MCF 10A (cell line): ENCODE data around the gene TPRN. TPM values are rescaled to one million over a fixed set of nuclear protein-coding genes. Genes with fewer than 3 reads are reported as not detected.

ENCODE experiments used
- BruUV-seq: library from RNA; stranded (reverse); fragments of 400-500 nt; replicated peaks from 2 replicates; lab custom pipeline; 2021; lab: Mats Ljungman, UMichigan
- CTCF ChIA-PET: fragments of 300-600 bp; sonication (Branson Sonifier 250); formaldehyde crosslinking; extraction: SDS; loops from one replicate; lab custom pipeline; 2021; ENCODE audit warnings: antibody characterized with exemption, inconsistent platforms; lab: Yijun Ruan, JAX
- POLR2A ChIA-PET: fragments of 300-600, 350-650 bp; sonication (Branson Sonifier 250); formaldehyde crosslinking; extraction: SDS; loops from one replicate; lab custom pipeline; 2020; ENCODE audit warnings: antibody characterized with exemption, inconsistent platforms; lab: Yijun Ruan, JAX
- DNase-seq: peaks from one replicate; pipeline ENCODE4 v3.0.0-alpha.2; 2018; ENCODE audit not compliant: unreplicated experiment
- H3K27ac Mint-ChIP-seq: one replicate; pipeline ENCODE4 v1.8.0; 2022; ENCODE audit warnings: mild to moderate bottlenecking, low read depth, mixed read lengths; ENCODE audit not compliant: unreplicated experiment
- H3K27me3 Mint-ChIP-seq: one replicate; pipeline ENCODE4 v1.8.0; 2022; ENCODE audit warnings: mixed read lengths; ENCODE audit not compliant: insufficient read depth, unreplicated experiment
- H3K36me3 Mint-ChIP-seq: one replicate; pipeline ENCODE4 v1.8.0; 2022; ENCODE audit warnings: mild to moderate bottlenecking, moderate library complexity, mixed read lengths; ENCODE audit not compliant: insufficient read depth, unreplicated experiment
- H3K4me1 Mint-ChIP-seq: one replicate; pipeline ENCODE4 v1.8.0; 2022; ENCODE audit warnings: mixed read lengths; ENCODE audit not compliant: insufficient read depth, unreplicated experiment
- H3K4me3 Mint-ChIP-seq: one replicate; pipeline ENCODE4 v1.8.0; 2022; ENCODE audit warnings: mild to moderate bottlenecking, moderate library complexity, mixed read lengths; ENCODE audit not compliant: unreplicated experiment
- H3K9me3 Mint-ChIP-seq: one replicate; pipeline ENCODE4 v1.8.0; 2022; ENCODE audit warnings: mixed read lengths; ENCODE audit not compliant: unreplicated experiment
- intact Hi-C: fragments of 100-400 bp; cut with micrococcal nuclease; formaldehyde crosslinking; loops from 2 replicates; pipeline ENCODE4 v1.14.1; 2022
- total RNA-seq: library from RNA; stranded (reverse); gene quantifications from 2 replicates; pipeline ENCODE4 v1.2.3, GENCODE V29; 2022
- TF ChIP-seq, protein P1 (sequence below): fragments of 200-600 bp; IDR thresholded peaks from one replicate; pipeline ENCODE4 v1.8.0; 2022; ENCODE audit warnings: antibody characterized with exemption, mild to moderate bottlenecking; ENCODE audit not compliant: unreplicated experiment

The TPRN gene
- total RNA-seq, 1 experiment from 2014 or later = 13.4 TPM

DNA sequence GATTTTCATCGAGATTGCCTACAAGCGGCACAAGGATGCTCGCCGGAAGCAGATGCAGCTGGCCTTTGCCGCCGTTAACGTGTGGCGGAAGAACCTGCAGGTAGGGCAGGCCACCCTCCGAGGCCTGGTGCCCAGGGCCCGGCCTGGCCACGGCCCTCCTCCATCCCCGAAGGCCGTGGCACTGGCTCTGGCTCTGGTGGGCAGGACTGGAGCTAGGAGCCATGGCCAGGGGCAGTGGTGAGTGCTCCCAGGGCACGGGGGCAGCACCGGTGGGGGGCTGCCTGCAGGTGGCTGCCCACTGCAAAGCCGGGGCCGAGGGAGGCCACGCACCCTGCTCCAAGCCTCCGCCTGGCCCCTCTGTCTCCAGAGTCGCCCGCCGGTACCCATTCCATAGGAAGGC, 36.7 kb downstream of the TPRN start:
- peak overlapping the region; percentile 68 for H3K4me3 Mint-ChIP-seq
- no TSS peak for BruUV-seq
- H3K4me1 Mint-ChIP-seq = no peaks in the 10 kb centered on the region
- no peak overlapping the region for H3K27ac Mint-ChIP-seq
- ChIA-PET CTCF (interaction anchor here (0.5 to 1.0 kb wide), 2 partner anchors 67 to 73 kb away, joined by 3 read pairs; partner anchors contain the start of gene SLC34A3), POLR2A (no interaction called here)
- no peak for DNase-seq
- intact Hi-C loops = no loop called here
- H3K27me3 Mint-ChIP-seq = peaks cover 24% of the 10 kb centered on the region
- H3K9me3 Mint-ChIP-seq = no peaks in the 10 kb centered on the region
- TF ChIP-seq, protein P1, sequence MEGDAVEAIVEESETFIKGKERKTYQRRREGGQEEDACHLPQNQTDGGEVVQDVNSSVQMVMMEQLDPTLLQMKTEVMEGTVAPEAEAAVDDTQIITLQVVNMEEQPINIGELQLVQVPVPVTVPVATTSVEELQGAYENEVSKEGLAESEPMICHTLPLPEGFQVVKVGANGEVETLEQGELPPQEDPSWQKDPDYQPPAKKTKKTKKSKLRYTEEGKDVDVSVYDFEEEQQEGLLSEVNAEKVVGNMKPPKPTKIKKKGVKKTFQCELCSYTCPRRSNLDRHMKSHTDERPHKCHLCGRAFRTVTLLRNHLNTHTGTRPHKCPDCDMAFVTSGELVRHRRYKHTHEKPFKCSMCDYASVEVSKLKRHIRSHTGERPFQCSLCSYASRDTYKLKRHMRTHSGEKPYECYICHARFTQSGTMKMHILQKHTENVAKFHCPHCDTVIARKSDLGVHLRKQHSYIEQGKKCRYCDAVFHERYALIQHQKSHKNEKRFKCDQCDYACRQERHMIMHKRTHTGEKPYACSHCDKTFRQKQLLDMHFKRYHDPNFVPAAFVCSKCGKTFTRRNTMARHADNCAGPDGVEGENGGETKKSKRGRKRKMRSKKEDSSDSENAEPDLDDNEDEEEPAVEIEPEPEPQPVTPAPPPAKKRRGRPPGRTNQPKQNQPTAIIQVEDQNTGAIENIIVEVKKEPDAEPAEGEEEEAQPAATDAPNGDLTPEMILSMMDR = no peak
- no peaks in the 10 kb centered on the region for H3K36me3 Mint-ChIP-seq

DNA sequence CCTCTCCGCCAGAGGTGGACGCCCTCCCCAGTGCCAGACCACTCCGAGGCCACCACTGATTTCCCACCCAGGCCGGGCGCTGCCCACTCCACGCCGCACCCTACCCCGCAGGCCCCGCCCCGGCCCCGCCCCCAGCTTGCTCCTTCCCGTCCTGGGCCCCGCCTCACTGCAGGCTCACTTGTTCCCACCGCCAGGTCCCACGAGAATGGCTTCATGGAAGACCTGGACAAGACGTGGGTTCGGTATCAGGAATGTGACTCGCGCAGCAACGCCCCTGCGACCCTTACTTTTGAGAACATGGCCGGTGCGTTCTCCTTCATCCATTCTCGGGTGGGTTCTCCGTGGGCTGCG, 37.2 kb downstream of the TPRN start:
- POLR2A ChIA-PET = no interaction called here
- peak; percentile 36 for DNase-seq
- no TSS peak for BruUV-seq
- no peak overlapping the region for H3K27ac Mint-ChIP-seq
- no peaks in the 10 kb centered on the region for H3K9me3 Mint-ChIP-seq
- no peaks in the 10 kb centered on the region for H3K4me1 Mint-ChIP-seq
- H3K4me3 Mint-ChIP-seq = peak overlapping the region; percentile 68
- H3K27me3 Mint-ChIP-seq = peaks cover 29% of the 10 kb centered on the region
- intact Hi-C loops = no loop called here
- H3K36me3 Mint-ChIP-seq = no peaks in the 10 kb centered on the region
- CTCF ChIA-PET = interaction anchor here (0.5 to 1.0 kb wide), 2 partner anchors 67 to 73 kb away, joined by 3 read pairs; partner anchors contain the start of gene SLC34A3
- TF ChIP-seq, protein P1 = no peak

DNA sequence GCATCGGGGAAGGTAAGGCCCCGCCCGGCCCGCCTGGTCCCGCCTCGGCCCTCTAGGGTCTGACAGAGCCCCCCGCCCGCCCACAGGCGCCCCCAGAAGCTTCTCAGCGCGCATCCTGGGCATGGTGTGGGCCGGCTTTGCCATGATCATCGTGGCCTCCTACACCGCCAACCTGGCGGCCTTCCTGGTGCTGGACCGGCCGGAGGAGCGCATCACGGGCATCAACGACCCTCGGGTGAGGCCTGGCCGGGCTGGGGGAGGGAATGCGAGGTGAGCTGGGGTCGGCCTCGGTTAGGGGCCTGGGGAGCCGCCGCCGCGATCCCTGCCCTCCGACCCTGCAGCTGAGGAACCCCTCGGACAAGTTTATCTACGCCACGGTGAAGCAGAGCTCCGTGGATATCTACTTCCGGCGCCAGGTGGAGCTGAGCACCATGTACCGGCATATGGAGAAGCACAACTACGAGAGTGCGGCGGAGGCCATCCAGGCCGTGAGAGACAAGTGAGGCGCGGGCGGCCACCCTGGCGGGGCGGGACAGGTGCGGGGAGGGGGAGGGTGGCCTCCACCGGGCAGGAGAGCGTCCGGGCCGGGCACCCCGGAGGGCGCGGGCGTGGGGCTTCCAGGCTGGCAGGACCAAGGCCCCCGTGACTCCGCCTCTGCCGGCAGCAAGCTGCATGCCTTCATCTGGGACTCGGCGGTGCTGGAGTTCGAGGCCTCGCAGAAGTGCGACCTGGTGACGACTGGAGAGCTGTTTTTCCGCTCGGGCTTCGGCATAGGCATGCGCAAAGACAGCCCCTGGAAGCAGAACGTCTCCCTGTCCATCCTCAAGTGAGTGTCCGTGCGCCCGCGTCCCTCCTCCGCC, 37.8 kb downstream of the TPRN start:
- BruUV-seq = no TSS peak
- Mint-ChIP-seq H3K36me3 (no peaks in the 10 kb centered on the region), H3K27ac (no peak overlapping the region), H3K27me3 (peaks cover 35% of the 10 kb centered on the region), H3K4me3 (peak overlapping the region; percentile 68), H3K4me1 (no peaks in the 10 kb centered on the region), H3K9me3 (no peaks in the 10 kb centered on the region)
- ChIA-PET POLR2A (no interaction called here), CTCF (interaction anchor here (0.5 to 1.0 kb wide), 2 partner anchors 68 to 74 kb away, joined by 3 read pairs; partner anchors contain the start of gene SLC34A3)
- DNase-seq = peak; percentile 27
- intact Hi-C loops = no loop called here
- TF ChIP-seq, protein P1 = no peak
